NCI-H2196 treated with DMSO at 0.1 percent for 48 hours (cell line): Measurements from ENCODE around the gene FSTL4.

Experiments used
- DNase-seq: peaks from one replicate; lab custom pipeline; 2025; ENCODE audit not compliant: unreplicated experiment; lab: John Stamatoyannopoulos, UW

FSTL4 gene

GRCh38 chr5:133309166-133309795 lies 303.1 kb downstream of the FSTL4 start:
- no peak for DNase-seq

GRCh38 chr5:133307275-133307674 lies 305.1 kb downstream of the FSTL4 start:
- DNase-seq: no peak

GRCh38 chr5:133304707-133305216 lies 307.6 kb downstream of the FSTL4 start:
- DNase-seq: no peak

GRCh38 chr5:133304178-133304577 lies 308.2 kb downstream of the FSTL4 start:
- DNase-seq: no peak

GRCh38 chr5:133303298-133303697 lies 309.0 kb downstream of the FSTL4 start:
- no peak for DNase-seq

GRCh38 chr5:133299728-133300127 lies 312.6 kb downstream of the FSTL4 start:
- no peak for DNase-seq

- no peak for DNase-seq
Measured at GRCh38 chr5:133299021-133299420, 313.3 kb downstream of the FSTL4 start.

- no peak for DNase-seq
Measured at GRCh38 chr5:133298447-133298846, 313.9 kb downstream of the FSTL4 start.

- no peak for DNase-seq
Measured at GRCh38 chr5:133297293-133297692, 315.0 kb downstream of the FSTL4 start.

GRCh38 chr5:133296624-133297023 lies 315.7 kb downstream of the FSTL4 start:
- no peak for DNase-seq

GRCh38 chr5:133295520-133295919 lies 316.8 kb downstream of the FSTL4 start:
- DNase-seq: no peak

GRCh38 chr5:133294380-133294779 lies 318.0 kb downstream of the FSTL4 start:
- DNase-seq: peak; percentile 11

- DNase-seq: peak; percentile 7
Measured at GRCh38 chr5:133293960-133294359, 318.4 kb downstream of the FSTL4 start.

- DNase-seq: no peak
Measured at GRCh38 chr5:133292300-133292699, 320.0 kb downstream of the FSTL4 start.

GRCh38 chr5:133291524-133291923 lies 320.8 kb downstream of the FSTL4 start:
- DNase-seq: no peak

- DNase-seq: no peak
Measured at GRCh38 chr5:133290669-133291240, 321.6 kb downstream of the FSTL4 start.

GRCh38 chr5:133289686-133290367 lies 322.5 kb downstream of the FSTL4 start:
- no peak for DNase-seq

- peak; percentile 9 for DNase-seq
Measured at GRCh38 chr5:133287500-133287899, 324.8 kb downstream of the FSTL4 start.

- no peak for DNase-seq
Measured at GRCh38 chr5:133286483-133286882, 325.9 kb downstream of the FSTL4 start.

- peak; percentile 64 for DNase-seq
Measured at GRCh38 chr5:133285583-133286021, 326.7 kb downstream of the FSTL4 start.

GRCh38 chr5:133284306-133284705 lies 328.0 kb downstream of the FSTL4 start:
- DNase-seq: no peak

GRCh38 chr5:133278317-133278716 lies 334.0 kb downstream of the FSTL4 start:
- DNase-seq: no peak
